GM23248 (cell line): ENCODE results near the gene FERMT3. TPM values are rescaled to one million over a fixed set of nuclear protein-coding genes. Genes with fewer than 3 reads are reported as not detected.

Source experiments
- DNase-seq: peaks from one replicate; pipeline ENCODE4 v3.0.0-alpha.2; 2015
- H2AFZ ChIP-seq: fragments of 200-600 bp; sonication (generic); 2 replicates; pipeline ENCODE4 v1.6.1; 2016; ENCODE audit warnings: antibody characterized with exemption
- H3F3A ChIP-seq: fragments of 200-600 bp; sonication (generic); 2 replicates; pipeline ENCODE4 v1.6.1; 2016; ENCODE audit warnings: mild to moderate bottlenecking, antibody characterized with exemption, mixed run types; ENCODE audit not compliant: insufficient read depth
- H3K27ac ChIP-seq: fragments of 200-600 bp; sonication (generic); 2 replicates; pipeline ENCODE4 v1.5.1; 2016; ENCODE audit warnings: mild to moderate bottlenecking
- H3K27me3 ChIP-seq: fragments of 200-600 bp; sonication (generic); replicated peaks from 2 replicates; pipeline ENCODE4 v1.6.1; 2016; ENCODE audit warnings: mild to moderate bottlenecking; ENCODE audit not compliant: insufficient read depth
- H3K36me3 ChIP-seq: fragments of 200-600 bp; sonication (generic); 2 replicates; pipeline ENCODE4 v1.6.1; 2016; ENCODE audit warnings: low read depth, mild to moderate bottlenecking
- H3K4me1 ChIP-seq: fragments of 200-600 bp; sonication (generic); 2 replicates; pipeline ENCODE4 v1.6.1; 2016; ENCODE audit warnings: mild to moderate bottlenecking; ENCODE audit not compliant: insufficient read depth
- H3K4me2 ChIP-seq: fragments of 200-600 bp; sonication (generic); one replicate; pipeline ENCODE4 v1.6.1; 2016; ENCODE audit warnings: mild to moderate bottlenecking; ENCODE audit not compliant: unreplicated experiment
- H3K4me3 ChIP-seq: fragments of 200-600 bp; sonication (generic); 2 replicates; pipeline ENCODE4 v1.5.1; 2016; ENCODE audit warnings: mild to moderate bottlenecking
- H3K79me2 ChIP-seq: fragments of 200-600 bp; sonication (generic); 2 replicates; pipeline ENCODE4 v1.6.1; 2016; ENCODE audit warnings: mild to moderate bottlenecking; ENCODE audit not compliant: insufficient read depth
- H3K9ac ChIP-seq: fragments of 200-600 bp; sonication (generic); 2 replicates; pipeline ENCODE4 v1.6.1; 2016; ENCODE audit warnings: mild to moderate bottlenecking
- H3K9me2 ChIP-seq: fragments of 200-600 bp; sonication (generic); 2 replicates; pipeline ENCODE4 v1.6.1; 2016; ENCODE audit warnings: mixed run types, mild to moderate bottlenecking, moderate library complexity; ENCODE audit not compliant: insufficient read depth
- H3K9me3 ChIP-seq: fragments of 200-600 bp; sonication (generic); one replicate; pipeline ENCODE4 v1.6.1; 2017; ENCODE audit warnings: low read depth
- H4K20me1 ChIP-seq: fragments of 200-600 bp; sonication (generic); 2 replicates; pipeline ENCODE4 v1.6.0; 2016; ENCODE audit not compliant: insufficient read depth
- EZH2 ChIP-seq: fragments of 200-600 bp; sonication (generic); IDR thresholded peaks from 2 replicates; pipeline ENCODE4 v1.6.1; 2018; ENCODE audit warnings: antibody characterized with exemption, mild to moderate bottlenecking; ENCODE audit not compliant: insufficient read depth, poor library complexity, severe bottlenecking
- EZH2phosphoT487 ChIP-seq: fragments of 200-600 bp; sonication (generic); IDR thresholded peaks from 2 replicates; pipeline ENCODE4 v1.6.1; 2018; ENCODE audit warnings: antibody characterized with exemption, moderate library complexity, mild to moderate bottlenecking, low read depth; ENCODE audit not compliant: insufficient read depth
- WGBS, 2 experiments: methylation state at CpG; one replicate each; pipeline ENCODE4 v1.1.6; 2015 to 2017; ENCODE audit warnings: low lambda C conversion rate in 2 of 2, low coverage in 1 of 2; ENCODE audit errors: missing lambda C conversion rate in 2 of 2; 5-methylcytosine and 5-hydroxymethylcytosine counted together
- in situ Hi-C: fragments of 300-500 bp; cut with MboI; formaldehyde crosslinking; loops from 2 replicates; pipeline ENCODE4 v1.15.0; 2020
- polyA plus RNA-seq: library from polyadenylated mRNA; unstranded; fragments of >200 nt; fragmentation: Nextera tagmentation; extraction: Ambion mirVana; gene quantifications from 2 replicates; pipeline ENCODE4 v1.2.1, GENCODE V29; 2016
- total RNA-seq: library from RNA; depleted of rRNA; stranded (reverse); fragments of >200 nt; shearing (Covaris generic); gene quantifications from 2 replicates; pipeline ENCODE4 v1.2.3, GENCODE V29; 2014

Gene FERMT3
- total and polyA plus RNA-seq, 2 experiments from 2014 or later = 1.5 to 3.9 TPM

- Histone ChIP-seq H3K9me3 (no peaks in the 10 kb centered on the region), H3K27me3 (no peaks in the 10 kb centered on the region), H3K27ac (no peak overlapping the region), H3K79me2 (no peaks in the 10 kb centered on the region), H2AFZ (no peak overlapping the region), H3K4me2 (no peak overlapping the region), H3K4me3 (no peak overlapping the region), H3K9ac (no peak overlapping the region), H3K36me3 (no peaks in the 10 kb centered on the region), H4K20me1 (no peaks in the 10 kb centered on the region), H3K4me1 (peaks cover 3% of the 10 kb centered on the region; the same call in 1 of the 2 replicates), H3K9me2 (no peaks in the 10 kb centered on the region), H3F3A (no peaks in the 10 kb centered on the region)
- 90 to 93% methylated on average over 5 of the region's 5 CpGs for WGBS, 2 experiments
- no peak for DNase-seq
- TF ChIP-seq EZH2phosphoT487 (no peak), EZH2 (no peak)
- in situ Hi-C loops = no loop called here
Observed at GRCh38 chr11:64163951-64164350, 42.6 kb upstream of the FERMT3 start.

DNA sequence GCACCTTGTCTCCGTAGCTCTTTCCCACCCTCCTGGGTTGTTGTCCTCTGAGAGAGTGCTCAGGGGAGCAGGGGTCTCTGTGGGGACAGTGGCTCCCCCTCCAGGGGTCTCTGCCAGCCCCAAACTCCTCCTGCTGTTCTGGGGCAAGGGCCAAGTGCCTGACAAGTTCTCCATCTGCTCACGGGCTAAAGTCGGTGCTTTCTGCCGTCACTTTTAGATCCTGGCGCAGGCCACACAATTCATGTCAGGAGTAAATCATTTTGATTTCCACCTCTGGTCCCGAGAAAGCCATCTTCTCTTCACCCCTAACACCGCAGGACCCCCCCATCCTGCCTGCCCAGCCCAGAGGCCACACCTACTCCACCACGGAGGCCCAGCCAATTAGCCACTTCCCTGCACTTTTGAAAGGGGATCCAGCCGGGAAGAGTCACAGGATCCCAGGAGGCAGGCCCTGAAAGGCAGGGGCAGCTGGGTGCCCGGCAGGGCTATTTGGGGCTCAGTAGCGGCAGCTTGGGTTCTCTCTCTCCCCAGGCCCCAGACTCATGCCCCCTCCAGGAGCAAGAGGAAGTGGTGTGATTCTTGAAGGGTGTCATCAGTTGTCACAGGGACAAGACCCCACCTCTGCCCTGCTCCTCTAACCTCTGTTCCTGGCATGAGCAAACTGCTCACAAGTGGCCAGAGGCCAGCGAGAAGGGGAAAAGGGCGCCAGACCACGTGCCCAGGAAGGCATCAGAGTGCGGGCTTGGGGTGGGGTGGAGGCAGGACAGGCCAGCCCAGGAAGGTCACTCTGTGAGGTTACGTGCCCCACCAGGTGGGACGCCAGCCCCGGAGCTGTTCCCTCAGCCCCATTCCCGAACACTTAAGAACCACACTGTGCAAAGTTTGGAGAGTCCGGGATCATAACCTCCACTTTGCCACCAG, 41.9 kb upstream of the FERMT3 start:
- Histone ChIP-seq H3K79me2 (no peaks in the 10 kb centered on the region), H3K4me2 (peak overlapping the region; percentile 64), H3K9me2 (no peaks in the 10 kb centered on the region), H3K4me1 (peaks cover 3% of the 10 kb centered on the region; the same call in 1 of the 2 replicates), H3K4me3 (peak overlapping the region; percentile 76), H3K36me3 (no peaks in the 10 kb centered on the region), H3K27ac (no peak overlapping the region), H3K9ac (peak overlapping the region; percentile 67; the same call in 1 of the 2 replicates), H3K27me3 (no peaks in the 10 kb centered on the region), H3K9me3 (no peaks in the 10 kb centered on the region), H3F3A (no peaks in the 10 kb centered on the region), H4K20me1 (no peaks in the 10 kb centered on the region), H2AFZ (peak overlapping the region; percentile 86)
- DNase-seq = peak; percentile 36
- in situ Hi-C loops = no loop called here
- TF ChIP-seq EZH2 (no peak), EZH2phosphoT487 (no peak)
- WGBS, 2 experiments = 57 to 58% methylated on average over 20 of the region's 20 CpGs

GRCh38 chr11:64165481-64165841, 41.1 kb upstream of the FERMT3 start:
- WGBS, 2 experiments = 0% methylated on average over 4 to 21 of the region's 32 CpGs
- no peak for TF ChIP-seq EZH2phosphoT487
- TF ChIP-seq EZH2 = no peak
- Histone ChIP-seq H3K4me1 (peaks cover 3% of the 10 kb centered on the region; the same call in 1 of the 2 replicates), H3K4me2 (peak overlapping the region; percentile 64), H4K20me1 (no peaks in the 10 kb centered on the region), H2AFZ (peak overlapping the region; percentile 86), H3K9me2 (no peaks in the 10 kb centered on the region), H3K9me3 (no peaks in the 10 kb centered on the region), H3K79me2 (no peaks in the 10 kb centered on the region), H3K27ac (no peak overlapping the region), H3K4me3 (peak overlapping the region; percentile 76), H3K9ac (peak overlapping the region; percentile 67), H3K27me3 (no peaks in the 10 kb centered on the region), H3F3A (no peaks in the 10 kb centered on the region), H3K36me3 (no peaks in the 10 kb centered on the region)
- in situ Hi-C loops = no loop called here
- DNase-seq = peak; percentile 40

DNA sequence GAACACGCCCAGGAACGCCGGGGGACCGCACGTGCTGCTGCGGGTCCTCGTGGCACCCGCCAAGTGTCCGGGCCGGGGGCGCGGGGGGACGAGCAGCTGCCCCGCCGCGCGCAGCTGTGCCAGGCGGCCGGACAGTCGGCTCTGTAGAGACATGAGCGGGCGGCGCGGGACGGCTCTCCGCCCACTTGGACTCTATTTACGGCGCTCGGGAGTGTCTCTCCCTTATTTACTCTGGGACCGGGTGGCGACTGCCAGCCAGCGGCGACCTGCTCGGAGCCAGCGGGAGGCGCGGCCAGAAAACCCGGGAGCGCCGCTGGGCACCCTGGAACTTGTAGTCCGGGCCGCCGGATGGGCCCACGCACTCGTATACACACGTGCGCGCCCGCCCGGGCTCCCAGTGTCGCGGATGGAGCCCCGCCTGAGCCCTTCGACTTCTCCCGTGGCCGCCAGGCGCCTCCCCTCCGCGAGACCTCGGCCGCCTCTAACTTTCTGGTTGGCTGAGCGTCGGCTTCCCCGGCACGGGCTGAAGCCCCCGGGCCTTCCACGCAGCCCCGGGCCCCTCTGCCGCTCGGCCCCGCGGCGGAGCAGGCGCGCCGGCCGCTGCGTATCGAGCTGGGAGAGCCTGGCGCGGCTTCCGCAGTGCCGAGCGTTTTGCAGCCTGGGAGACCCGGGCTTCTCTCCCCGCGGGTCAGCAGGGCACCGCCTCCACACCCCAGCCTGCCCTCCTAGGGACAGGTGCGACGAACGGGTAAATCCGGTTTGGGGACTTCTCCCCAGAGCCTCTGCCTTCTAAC, 40.5 kb upstream of the FERMT3 start, which contains the start of gene MACROD1:
Gene MACROD1 (minus strand): TSS at position 272 of the 794 bp plus-strand sequence. CDS start 119 bp downstream, at position 153.
- Histone ChIP-seq H3K4me1 (peaks cover 3% of the 10 kb centered on the region; the same call in 1 of the 2 replicates), H3K79me2 (no peaks in the 10 kb centered on the region), H3K27me3 (no peaks in the 10 kb centered on the region), H3K9ac (peak within 1 kb of the TSS; percentile 67), H3K4me3 (peak within 1 kb of the TSS; percentile 76), H3K9me2 (no peaks in the 10 kb centered on the region), H2AFZ (peak within 1 kb of the TSS; percentile 86), H3K9me3 (no peaks in the 10 kb centered on the region), H4K20me1 (no peaks in the 10 kb centered on the region), H3K4me2 (peak within 1 kb of the TSS; percentile 64), H3F3A (no peaks in the 10 kb centered on the region), H3K27ac (no peak within 1 kb of the TSS), H3K36me3 (no peaks in the 10 kb centered on the region)
- in situ Hi-C loops = no loop called here
- DNase-seq = peak; percentile 95
- 1 to 2% methylated on average over 53 to 57 of the region's 92 CpGs for WGBS, 2 experiments
- TF ChIP-seq EZH2 (no peak), EZH2phosphoT487 (no peak)
